ACHN (cell line): ENCODE measurements around the gene ZNF333.
"Not testable (repeated sequence)": the region's sequence is repeated elsewhere in the genome, so short reads cannot be mapped to it uniquely, and the experiment has no call there.

Source experiments
- DNase-seq: peaks from one replicate; pipeline ENCODE4 v3.0.0-alpha.2; 2015
- in situ Hi-C: cut with HindIII; loops from 2 replicates; pipeline ENCODE4 v1.10.0; 2017; ENCODE audit warnings: low sequenced_read_pairs, low pct_ligation_motif_present, low pct_unique_long_range_greater_than_20kb

The ZNF333 gene

GRCh38 chr19:14779151-14779550, 89.3 kb downstream of the ZNF333 start:
- in situ Hi-C loops: no loop called here
- DNase-seq: no peak

GRCh38 chr19:14780622-14781225, 90.9 kb downstream of the ZNF333 start:
- DNase-seq, in situ Hi-C loops: not testable (repeated sequence)

GRCh38 chr19:14781713-14782536, 92.1 kb downstream of the ZNF333 start:
- in situ Hi-C loops, DNase-seq: not testable (repeated sequence)

GRCh38 chr19:14782626-14783409, 93.0 kb downstream of the ZNF333 start:
- DNase-seq: no peak
- in situ Hi-C loops: no loop called here
